Activated B cell treated with CpG ODN at 0.5 μM for 24 hours (primary cell): ENCODE results near the gene RABL6. TPM values are rescaled to one million over a fixed set of nuclear protein-coding genes. Genes with fewer than 3 reads are reported as not detected.
A peak's percentile ranks its signal among the peaks of the same experiment; 100 is the strongest.
"Not testable (repeated sequence)": the region's sequence is repeated elsewhere in the genome, so short reads cannot be mapped to it uniquely, and the experiment has no call there.

Experiments used
- ATAC-seq: fragments of 200-7000 bp; cut with Tn5 transposase; one replicate; pipeline ENCODE4 v1.10.0; 2021; ENCODE audit warnings: low read depth, mild to moderate bottlenecking, moderate library complexity
- CTCF ChIA-PET: fragments of 350-600 bp; sonication (Branson Sonifier 250); formaldehyde crosslinking; loops from one replicate; lab custom pipeline; 2021; ENCODE audit warnings: antibody characterized with exemption; lab: Charles Lee
- POLR2A ChIA-PET: fragments of 350-600 bp; sonication (Branson Sonifier 250); formaldehyde crosslinking; loops from one replicate; lab custom pipeline; 2021; ENCODE audit warnings: antibody characterized with exemption; lab: Charles Lee
- DNase-seq: peaks from one replicate; pipeline ENCODE4 v3.0.0; 2022
- H3K27ac Mint-ChIP-seq: one replicate; pipeline ENCODE4 v1.8.0; 2020; ENCODE audit warnings: mixed read lengths
- H3K27me3 Mint-ChIP-seq: one replicate; pipeline ENCODE4 v1.8.0; 2021; ENCODE audit warnings: mixed read lengths
- H3K36me3 Mint-ChIP-seq: one replicate; pipeline ENCODE4 v1.8.0; 2021; ENCODE audit warnings: low read depth, mixed read lengths
- H3K4me1 Mint-ChIP-seq: one replicate; pipeline ENCODE4 v1.8.0; 2021; ENCODE audit warnings: mixed read lengths
- H3K4me3 Mint-ChIP-seq: one replicate; pipeline ENCODE4 v1.8.0; 2020; ENCODE audit warnings: mild to moderate bottlenecking, mixed read lengths
- H3K9me3 Mint-ChIP-seq: one replicate; pipeline ENCODE4 v1.8.0; 2020; ENCODE audit warnings: mixed read lengths
- intact Hi-C: fragments of 100-400 bp; cut with micrococcal nuclease; formaldehyde crosslinking; loops from one replicate; pipeline ENCODE4 v1.15.1; 2024
- total RNA-seq: library from RNA; stranded (reverse); gene quantifications from 2 replicates; pipeline ENCODE4 v1.2.3, GENCODE V29; 2022
- TF ChIP-seq, protein P1 (sequence below): fragments of 200-600 bp; IDR thresholded peaks from one replicate; pipeline ENCODE4 v1.8.0; 2022; ENCODE audit warnings: antibody characterized with exemption, mild to moderate bottlenecking

The RABL6 gene
- total RNA-seq, 1 donor from 2014 or later = 75.0 TPM

DNA sequence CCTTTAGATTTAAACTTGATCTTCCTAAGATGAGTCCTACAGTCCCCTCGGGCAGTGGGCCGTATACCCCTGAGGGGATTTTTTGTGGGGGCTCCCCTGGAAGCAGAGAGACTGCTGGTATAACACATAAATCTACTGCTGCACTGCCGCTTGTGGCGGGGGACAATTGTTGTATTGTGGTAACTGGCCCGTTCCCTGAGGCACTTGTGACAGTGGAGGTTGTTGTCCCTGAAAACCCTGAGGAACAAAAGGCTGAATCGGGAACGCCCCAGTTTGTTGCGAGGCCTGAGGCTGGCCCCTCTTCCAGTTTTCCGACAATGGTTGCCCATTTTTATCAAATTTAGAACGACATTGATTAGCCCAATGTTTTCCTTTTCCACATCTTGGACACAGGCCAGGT lies 21.3 kb upstream of the RABL6 start:
- ChIA-PET POLR2A (no interaction called here), CTCF (interaction anchor here (1.3 to 6.8 kb wide), 6 partner anchors 9 to 281 kb away, joined by 3 to 58 read pairs (median 7); partner anchors contain the start of gene NPDC1)
- ATAC-seq = no peak
- no peak for DNase-seq
- Mint-ChIP-seq H3K27ac (no peak overlapping the region), H3K27me3 (no peaks in the 10 kb centered on the region), H3K4me3 (no peak overlapping the region), H3K4me1 (peaks cover 25% of the 10 kb centered on the region), H3K36me3 (no peaks in the 10 kb centered on the region), H3K9me3 (no peaks in the 10 kb centered on the region)
- intact Hi-C loops = no loop called here
- TF ChIP-seq, protein P1, sequence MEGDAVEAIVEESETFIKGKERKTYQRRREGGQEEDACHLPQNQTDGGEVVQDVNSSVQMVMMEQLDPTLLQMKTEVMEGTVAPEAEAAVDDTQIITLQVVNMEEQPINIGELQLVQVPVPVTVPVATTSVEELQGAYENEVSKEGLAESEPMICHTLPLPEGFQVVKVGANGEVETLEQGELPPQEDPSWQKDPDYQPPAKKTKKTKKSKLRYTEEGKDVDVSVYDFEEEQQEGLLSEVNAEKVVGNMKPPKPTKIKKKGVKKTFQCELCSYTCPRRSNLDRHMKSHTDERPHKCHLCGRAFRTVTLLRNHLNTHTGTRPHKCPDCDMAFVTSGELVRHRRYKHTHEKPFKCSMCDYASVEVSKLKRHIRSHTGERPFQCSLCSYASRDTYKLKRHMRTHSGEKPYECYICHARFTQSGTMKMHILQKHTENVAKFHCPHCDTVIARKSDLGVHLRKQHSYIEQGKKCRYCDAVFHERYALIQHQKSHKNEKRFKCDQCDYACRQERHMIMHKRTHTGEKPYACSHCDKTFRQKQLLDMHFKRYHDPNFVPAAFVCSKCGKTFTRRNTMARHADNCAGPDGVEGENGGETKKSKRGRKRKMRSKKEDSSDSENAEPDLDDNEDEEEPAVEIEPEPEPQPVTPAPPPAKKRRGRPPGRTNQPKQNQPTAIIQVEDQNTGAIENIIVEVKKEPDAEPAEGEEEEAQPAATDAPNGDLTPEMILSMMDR = no peak

GRCh38 chr9:136786983-136787382 lies 20.8 kb upstream of the RABL6 start:
- DNase-seq, POLR2A ChIA-PET, H3K27me3 Mint-ChIP-seq, H3K36me3 Mint-ChIP-seq, H3K4me3 Mint-ChIP-seq, H3K27ac Mint-ChIP-seq, ATAC-seq, H3K9me3 Mint-ChIP-seq: not testable (repeated sequence)
- intact Hi-C loops = loop anchor here (1.0 kb wide), 2 partner anchors 248 to 277 kb away; no protein-coding TSS in a partner anchor
- CTCF ChIA-PET = interaction anchor here (0.9 to 6.8 kb wide), 8 partner anchors 9 to 280 kb away, joined by 3 to 58 read pairs (median 5); partner anchors contain the start of gene NPDC1
- H3K4me1 Mint-ChIP-seq = peaks cover 27% of the 10 kb centered on the region

GRCh38 chr9:136787690-136788400 lies 19.9 kb upstream of the RABL6 start:
- CTCF ChIA-PET = interaction anchor here (0.9 to 6.8 kb wide), 8 partner anchors 10 to 280 kb away, joined by 3 to 58 read pairs (median 5); no protein-coding TSS in a partner anchor
- intact Hi-C loops = loop anchor here (1.0 kb wide), 2 partner anchors 247 to 276 kb away; no protein-coding TSS in a partner anchor
- no peak for ATAC-seq
- POLR2A ChIA-PET = no interaction called here
- H3K9me3 Mint-ChIP-seq = no peaks in the 10 kb centered on the region
- no peaks in the 10 kb centered on the region for H3K36me3 Mint-ChIP-seq
- TF ChIP-seq, protein P1 = peak; percentile 75
- no peak overlapping the region for H3K4me3 Mint-ChIP-seq
- H3K27me3 Mint-ChIP-seq = no peaks in the 10 kb centered on the region
- H3K4me1 Mint-ChIP-seq = peaks cover 32% of the 10 kb centered on the region
- peak; percentile 49 for DNase-seq
- H3K27ac Mint-ChIP-seq = no peak overlapping the region

GRCh38 chr9:136788644-136789522 lies 18.9 kb upstream of the RABL6 start:
- intact Hi-C loops, POLR2A ChIA-PET: not testable (repeated sequence)

DNA sequence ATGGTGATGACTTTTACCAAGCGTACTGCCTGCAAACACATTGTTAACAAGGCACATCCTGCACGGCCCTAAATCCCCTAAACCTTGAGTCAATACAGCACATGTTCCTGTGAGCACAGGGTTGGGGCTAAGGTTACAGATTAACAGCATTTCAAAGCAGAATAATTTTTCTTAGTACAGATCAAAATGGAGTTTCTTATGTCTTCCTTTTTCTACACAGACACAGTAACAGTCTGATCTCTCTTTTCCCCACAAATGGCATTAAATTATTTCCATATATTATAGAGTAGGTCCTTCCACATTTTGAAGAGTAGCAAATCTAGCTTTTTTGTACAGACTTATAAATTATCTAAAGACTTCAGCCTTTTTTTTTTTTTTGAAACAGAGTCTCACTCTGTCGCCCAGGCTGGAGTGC lies 18.2 kb upstream of the RABL6 start:
- H3K27ac Mint-ChIP-seq = no peak overlapping the region
- intact Hi-C loops = no loop called here
- H3K4me3 Mint-ChIP-seq = no peak overlapping the region
- ChIA-PET POLR2A (no interaction called here), CTCF (interaction anchor here (6.8 kb wide), 1 partner anchor 246 kb away, joined by 58 read pairs; no protein-coding TSS in a partner anchor)
- ATAC-seq (no peak), DNase-seq (no peak)
- H3K4me1 Mint-ChIP-seq = peaks cover 27% of the 10 kb centered on the region
- no peaks in the 10 kb centered on the region for H3K27me3 Mint-ChIP-seq
- H3K36me3 Mint-ChIP-seq = peaks cover 5% of the 10 kb centered on the region
- TF ChIP-seq, protein P1 = no peak
- H3K9me3 Mint-ChIP-seq = no peaks in the 10 kb centered on the region

More at GRCh38 chr9:136788644-136789522, 18.9 kb upstream of the RABL6 start:
- not testable (repeated sequence) for ATAC-seq, DNase-seq, H3K9me3 Mint-ChIP-seq, H3K36me3 Mint-ChIP-seq, H3K27ac Mint-ChIP-seq, H3K27me3 Mint-ChIP-seq, H3K4me3 Mint-ChIP-seq
- H3K4me1 Mint-ChIP-seq = peaks cover 30% of the 10 kb centered on the region
- CTCF ChIA-PET = interaction anchor here (1.2 to 6.8 kb wide), 2 partner anchors 11 to 246 kb away, joined by 3 to 58 read pairs; no protein-coding TSS in a partner anchor
